Breast epithelium (tissue), 4 donors: ENCODE results near the gene ATP2B1. TPM values are rescaled to one million over a fixed set of nuclear protein-coding genes. Genes with fewer than 3 reads are reported as not detected.

Experiments used
- DNase-seq, 2 donors: peaks; one replicate each; pipeline ENCODE4 v3.0.0-alpha.2; 2019; ENCODE audit warnings: low spot score in 2 of 2
- H3K27ac ChIP-seq, 2 donors: fragments of 200-600 bp; sonication (generic) in 1 of 2; one replicate each; pipeline ENCODE4 v1.5.1; 2016 to 2019; ENCODE audit warnings: mild to moderate bottlenecking in 1 of 2
- H3K27me3 ChIP-seq, 2 donors: fragments of 200-600 bp; sonication (generic) in 1 of 2; one replicate each; pipeline versions ENCODE4 v1.5.1 to v1.6.0; 2017 to 2019; ENCODE audit warnings: control low read depth in 1 of 2, mild to moderate bottlenecking in 1 of 2
- H3K36me3 ChIP-seq: fragments of 200-600 bp; one replicate; pipeline ENCODE4 v1.5.1; 2019
- H3K4me1 ChIP-seq, 2 donors: fragments of 200-600 bp; sonication (generic); one replicate each; pipeline ENCODE4 v1.5.1; 2016 to 2019; ENCODE audit warnings: control low read depth in 1 of 2
- H3K4me3 ChIP-seq, 3 donors: fragments of 200-600 bp; sonication (generic); 1 replicate in 2 of 3; 2 replicates in 1 of 3; pipeline ENCODE4 v1.5.1; 2016 to 2019; ENCODE audit warnings: mild to moderate bottlenecking in 3 of 3, moderate library complexity in 2 of 3
- H3K9me3 ChIP-seq, 2 donors: fragments of 200-600 bp; sonication (generic) in 1 of 2; one replicate each; pipeline ENCODE4 v1.5.1; 2016 to 2019; ENCODE audit warnings: control low read depth in 1 of 2
- CTCF ChIP-seq, 3 donors: fragments of 450-650 bp; IDR thresholded peaks; one replicate each; pipeline ENCODE4 v1.5.1; 2016 to 2017; ENCODE audit warnings: antibody characterized with exemption in 3 of 3, mild to moderate bottlenecking in 3 of 3, moderate library complexity in 3 of 3
- POLR2A ChIP-seq: fragments of 450-650 bp; IDR thresholded peaks from one replicate; pipeline ENCODE4 v1.6.1; 2016; ENCODE audit warnings: antibody characterized with exemption, mild to moderate bottlenecking, moderate library complexity
- POLR2AphosphoS5 ChIP-seq, 3 donors: sonication (generic); formaldehyde crosslinking; IDR thresholded peaks; one replicate each; pipeline ENCODE4 v1.6.1; 2017; ENCODE audit warnings: antibody characterized with exemption in 3 of 3
- intact Hi-C: fragments of 100-400 bp; cut with DNase I; formaldehyde crosslinking; loops from one replicate; pipeline ENCODE4 v1.15.1; 2023; ENCODE audit warnings: low total_unique reads
- total RNA-seq, 3 donors: library from RNA; depleted of rRNA; stranded (reverse); fragments of >200 nt; gene quantifications; one replicate each; pipeline ENCODE4 v1.1.0, GENCODE V29; 2016

ATP2B1 gene
- total RNA-seq, 3 donors from 2014 or later = 40.3 to 76.8 (median 54.6) TPM

DNA sequence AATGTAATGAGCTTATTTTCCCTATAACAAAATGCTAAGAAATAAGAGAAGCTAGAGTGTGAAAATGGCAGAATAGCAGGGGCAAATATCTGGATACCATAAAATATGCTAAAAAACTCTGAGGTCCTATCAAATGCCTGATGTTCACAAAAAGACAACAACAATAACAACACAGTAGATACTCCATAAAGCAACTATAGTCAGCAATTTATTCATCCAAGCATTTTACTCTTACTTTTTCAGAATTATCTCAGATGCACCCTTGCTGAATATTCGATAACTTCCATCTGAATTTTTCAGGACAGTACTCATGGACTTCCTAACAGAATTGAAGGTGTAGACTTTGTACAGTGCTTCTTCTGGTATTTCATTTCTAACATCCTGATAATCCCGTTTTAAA lies 88.9 kb downstream of the ATP2B1 start:
- Histone ChIP-seq H3K9me3 (no peaks in the 10 kb centered on the region), H3K4me3 (no peak overlapping the region), H3K27ac (no peak overlapping the region), H3K36me3 (peaks cover 5% of the 10 kb centered on the region), H3K27me3 (no peaks in the 10 kb centered on the region), H3K4me1 (no peaks in the 10 kb centered on the region)
- no peak for DNase-seq
- TF ChIP-seq POLR2A = no peak
- no peak for TF ChIP-seq CTCF (IDR thresholded peaks at IDR 0.05)
- TF ChIP-seq POLR2AphosphoS5 (IDR thresholded peaks at IDR 0.05) = no peak
- intact Hi-C loops = no loop called here

- TF ChIP-seq POLR2AphosphoS5 (IDR thresholded peaks at IDR 0.05) (no peak), POLR2A (no peak), CTCF (IDR thresholded peaks at IDR 0.05) (no peak)
- no peak overlapping the region for H3K27ac ChIP-seq
- H3K4me3 ChIP-seq = no peak overlapping the region
- no peaks in the 10 kb centered on the region for H3K27me3 ChIP-seq
- DNase-seq = no peak
- H3K36me3 ChIP-seq = peaks cover 5% of the 10 kb centered on the region
- H3K4me1 ChIP-seq = no peaks in the 10 kb centered on the region
- no peaks in the 10 kb centered on the region for H3K9me3 ChIP-seq
- intact Hi-C loops = no loop called here
These were observed 90.3 kb downstream of the ATP2B1 start for GRCh38 chr12:89618113-89618862.

DNA sequence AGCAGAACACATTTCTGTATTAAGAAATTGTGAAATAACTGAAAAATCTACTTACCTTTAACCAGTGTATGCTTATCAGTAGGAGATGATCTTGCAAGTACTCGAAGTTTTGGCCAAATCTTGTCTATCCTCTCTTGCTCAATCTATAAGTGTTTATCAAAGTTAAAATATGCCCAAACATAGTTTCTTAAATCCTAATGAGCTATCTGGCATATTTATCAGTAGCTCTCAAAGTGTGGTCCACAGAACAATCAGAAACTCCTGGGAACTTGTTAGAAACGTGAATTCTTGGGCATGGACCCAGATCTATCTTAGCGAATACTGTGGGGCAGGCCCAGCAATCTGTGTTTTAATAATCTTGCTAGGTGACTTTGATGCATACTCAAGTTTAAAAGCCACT lies 98.3 kb downstream of the ATP2B1 start:
- H3K36me3 ChIP-seq = no peaks in the 10 kb centered on the region
- intact Hi-C loops = no loop called here

DNA sequence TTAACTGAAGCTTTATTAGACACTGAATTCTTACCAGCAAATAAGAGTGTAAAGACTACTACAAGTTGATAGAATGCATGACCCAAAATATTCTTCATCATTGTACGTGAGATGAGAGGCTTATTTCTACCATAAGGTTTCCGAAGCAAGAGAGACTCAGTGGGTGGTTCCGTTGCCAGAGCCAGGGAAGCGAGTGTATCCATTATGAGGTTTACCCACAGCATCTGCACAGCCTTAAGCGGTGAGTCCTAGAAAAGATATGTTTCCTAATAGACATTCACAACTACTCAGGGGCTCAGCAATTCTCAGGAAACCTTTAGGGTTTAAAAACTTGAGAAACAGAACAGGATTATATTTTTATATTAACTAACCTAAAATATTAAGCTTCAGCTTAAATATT lies 105.0 kb downstream of the ATP2B1 start:
- Histone ChIP-seq H3K36me3 (no peaks in the 10 kb centered on the region), H3K4me1 (no peaks in the 10 kb centered on the region), H3K4me3 (no peak overlapping the region), H3K27me3 (no peaks in the 10 kb centered on the region), H3K9me3 (no peaks in the 10 kb centered on the region), H3K27ac (no peak overlapping the region)
- no peak for DNase-seq
- intact Hi-C loops = no loop called here
- TF ChIP-seq CTCF (IDR thresholded peaks at IDR 0.05) = no peak
- TF ChIP-seq POLR2A = no peak
- no peak for TF ChIP-seq POLR2AphosphoS5 (IDR thresholded peaks at IDR 0.05)

More for the DNA sequence above, 98.3 kb downstream of the ATP2B1 start:
- Histone ChIP-seq H3K27ac (no peak overlapping the region), H3K4me1 (no peaks in the 10 kb centered on the region), H3K4me3 (no peak overlapping the region), H3K9me3 (no peaks in the 10 kb centered on the region), H3K27me3 (no peaks in the 10 kb centered on the region)
- TF ChIP-seq POLR2AphosphoS5 (IDR thresholded peaks at IDR 0.05) = no peak
- no peak for TF ChIP-seq CTCF (IDR thresholded peaks at IDR 0.05)
- TF ChIP-seq POLR2A = no peak
- no peak for DNase-seq

DNA sequence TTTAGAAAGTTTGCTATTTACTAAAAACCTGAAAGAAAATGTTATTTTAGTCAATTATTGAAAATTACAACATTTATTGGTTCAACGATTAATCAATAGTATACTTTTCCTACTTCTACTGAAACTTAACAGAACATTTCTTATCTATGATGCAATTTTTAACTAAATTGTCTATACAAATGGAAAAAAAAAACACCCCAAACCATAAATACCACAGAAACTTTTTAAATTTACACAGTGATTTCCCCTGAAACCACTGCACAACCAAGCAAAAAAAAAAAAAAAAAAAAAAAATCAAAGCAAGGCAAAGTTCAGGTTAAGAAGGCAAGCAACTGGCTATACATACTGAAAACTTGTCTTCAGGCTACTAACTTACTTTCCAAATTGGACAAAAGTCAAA lies 110.9 kb downstream of the ATP2B1 start:
- H3K27me3 ChIP-seq = no peaks in the 10 kb centered on the region
- no peak for DNase-seq
- no peak overlapping the region for H3K4me3 ChIP-seq
- H3K4me1 ChIP-seq = no peaks in the 10 kb centered on the region
- TF ChIP-seq POLR2AphosphoS5 (IDR thresholded peaks at IDR 0.05) (no peak), CTCF (IDR thresholded peaks at IDR 0.05) (no peak), POLR2A (no peak)
- H3K27ac ChIP-seq = no peak overlapping the region
- no peaks in the 10 kb centered on the region for H3K36me3 ChIP-seq
- intact Hi-C loops = no loop called here
- H3K9me3 ChIP-seq = no peaks in the 10 kb centered on the region
